ENCODE results near the gene PLEKHG4. TPM values are rescaled to one million over a fixed set of nuclear protein-coding genes. Genes with fewer than 3 reads are reported as not detected.

The PLEKHG4 gene
- total RNA-seq, 1 donor from 2014 or later, result 4.9 TPM

DNA sequence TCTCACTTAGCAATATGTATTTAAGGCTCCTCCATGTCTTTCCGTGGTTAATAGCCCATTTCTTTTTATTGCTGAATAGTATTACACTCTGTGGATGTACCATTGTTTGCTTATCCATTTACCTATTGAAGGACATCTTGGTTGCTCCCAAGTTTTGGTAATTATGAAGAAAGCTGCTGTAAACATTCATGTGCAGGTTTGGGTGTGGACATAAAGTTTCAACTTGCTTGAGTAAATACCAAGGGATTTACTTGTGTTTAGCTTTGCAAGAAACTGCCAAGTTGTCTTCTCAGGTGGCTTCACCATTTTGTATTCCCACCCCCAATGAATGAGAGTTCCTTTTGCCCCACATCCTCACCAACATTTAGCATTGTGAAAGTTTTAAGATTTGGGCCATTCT, 56.8 kb downstream of the PLEKHG4 start:
- ATAC-seq, result no peak

DNA sequence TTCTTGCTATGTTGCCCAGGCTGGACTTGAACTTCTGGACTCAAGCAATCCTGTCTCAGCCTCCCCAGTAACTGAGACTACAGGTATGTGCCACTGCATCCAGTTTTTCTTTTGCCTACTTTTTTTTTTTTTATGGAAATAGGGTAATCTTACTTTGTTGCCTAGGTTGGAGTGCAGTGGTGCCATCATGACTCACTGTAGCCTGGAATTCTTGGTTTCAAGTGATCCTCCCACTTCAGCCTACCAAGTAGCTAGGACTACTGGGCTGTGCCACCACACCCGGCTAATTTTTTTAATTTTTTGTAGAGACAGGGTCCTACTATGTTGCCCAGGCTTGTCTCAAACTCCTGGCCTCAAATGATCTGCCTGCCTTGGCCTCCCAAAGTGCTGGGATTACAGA, 57.3 kb downstream of the PLEKHG4 start:
- ATAC-seq, result no peak

Other genes with a start within 250 kb of the PLEKHG4 start
- 12.1 TPM for gene PHAF1, start 169.6 kb upstream of the PLEKHG4 start, total RNA-seq
- gene B3GNT9, start 128.5 kb upstream of the PLEKHG4 start, total RNA-seq, result 3.7 TPM
- 18.0 TPM for gene TRADD, start 119.6 kb upstream of the PLEKHG4 start, total RNA-seq
- 5.5 TPM for gene FBXL8, start 119.6 kb upstream of the PLEKHG4 start, total RNA-seq
- gene HSF4, start 114.8 kb upstream of the PLEKHG4 start, total RNA-seq, result 10.9 TPM
- gene NOL3, start 109.0 kb upstream of the PLEKHG4 start, total RNA-seq, result 23.3 TPM
- gene MATCAP1, start 95.6 kb upstream of the PLEKHG4 start, total RNA-seq, result 7.8 TPM
- gene EXOC3L1, start 89.4 kb upstream of the PLEKHG4 start, total RNA-seq, result 1.4 TPM
- 36.6 TPM for gene E2F4, start 87.4 kb upstream of the PLEKHG4 start, total RNA-seq
- gene ELMO3, start 80.4 kb upstream of the PLEKHG4 start, total RNA-seq, result 26.3 TPM
- 25.3 TPM for gene TMEM208, start 52.4 kb upstream of the PLEKHG4 start, total RNA-seq
- 7.4 TPM for gene FHOD1, start 32.1 kb upstream of the PLEKHG4 start, total RNA-seq
- gene SLC9A5, start 30.6 kb upstream of the PLEKHG4 start, total RNA-seq, result 0.08 TPM
- not detected for gene KCTD19, start 47.2 kb downstream of the PLEKHG4 start, total RNA-seq
- not detected for gene LRRC36, start 47.3 kb downstream of the PLEKHG4 start, total RNA-seq
- gene TPPP3, start 114.0 kb downstream of the PLEKHG4 start, total RNA-seq, result 3.7 TPM
- gene ZDHHC1, start 136.9 kb downstream of the PLEKHG4 start, total RNA-seq, result 3.8 TPM
- gene HSD11B2, start 151.6 kb downstream of the PLEKHG4 start, total RNA-seq, result 6.6 TPM
- gene ATP6V0D1, start 201.6 kb downstream of the PLEKHG4 start, total RNA-seq, result 80.9 TPM
- not detected for gene AGRP, start 204.0 kb downstream of the PLEKHG4 start, total RNA-seq
- gene RIPOR1, start 249.3 kb downstream of the PLEKHG4 start, total RNA-seq, result 14.3 TPM